NT2/D1 (cell line): ENCODE data around the gene LRRTM4.
"Not testable (repeated sequence)": the region's sequence is repeated elsewhere in the genome, so short reads cannot be mapped to it uniquely, and the experiment has no call there.

Source experiments
- DNase-seq: peaks from one replicate; pipeline ENCODE4 v3.0.0-alpha.2; 2011; ENCODE audit warnings: low read depth, low spot score
- H3K27me3 ChIP-seq: 2 replicates; pipeline ENCODE4 v1.6.0; 2011; ENCODE audit warnings: mild to moderate bottlenecking; ENCODE audit not compliant: insufficient read length, insufficient read depth
- H3K36me3 ChIP-seq: 2 replicates; pipeline ENCODE4 v1.6.1; 2011; ENCODE audit warnings: mild to moderate bottlenecking, low read length, mixed read lengths; ENCODE audit not compliant: insufficient read depth, insufficient read length
- H3K4me1 ChIP-seq: 2 replicates; pipeline ENCODE4 v1.5.1; 2011; ENCODE audit not compliant: insufficient read depth, insufficient read length
- H3K4me3 ChIP-seq: 2 replicates; pipeline ENCODE4 v1.5.1; 2011; ENCODE audit warnings: low read depth; ENCODE audit not compliant: insufficient read length
- H3K9ac ChIP-seq: 2 replicates; pipeline ENCODE4 v1.6.0; 2011; ENCODE audit warnings: low read depth; ENCODE audit not compliant: insufficient read length
- H3K9me3 ChIP-seq: 2 replicates; pipeline ENCODE4 v1.5.1; 2011; ENCODE audit warnings: mild to moderate bottlenecking, low read length; ENCODE audit not compliant: insufficient read depth
- SUZ12 ChIP-seq: IDR thresholded peaks from 2 replicates; pipeline ENCODE4 v1.6.1; 2011; ENCODE audit not compliant: insufficient read length, insufficient read depth; ENCODE audit errors: extremely low read depth
- YY1 ChIP-seq: IDR thresholded peaks from 2 replicates; pipeline ENCODE4 v1.6.1; 2011; ENCODE audit not compliant: insufficient read length, insufficient read depth
- ZNF274 ChIP-seq: IDR thresholded peaks from 2 replicates; pipeline ENCODE4 v1.6.1; 2011; ENCODE audit warnings: mild to moderate bottlenecking, low read depth, low read length

Gene LRRTM4

GRCh38 chr2:77193858-77194448 is 328.2 kb downstream of the LRRTM4 start:
- H3K4me3 ChIP-seq = no peak overlapping the region
- no peak overlapping the region for H3K9ac ChIP-seq
- no peaks in the 10 kb centered on the region for H3K4me1 ChIP-seq
- no peak for DNase-seq
- no peaks in the 10 kb centered on the region for H3K9me3 ChIP-seq
- no peaks in the 10 kb centered on the region for H3K27me3 ChIP-seq
- TF ChIP-seq YY1 = no peak
- no peak for TF ChIP-seq ZNF274
- no peak for TF ChIP-seq SUZ12
- H3K36me3 ChIP-seq = no peaks in the 10 kb centered on the region

GRCh38 chr2:77192811-77193289 is 329.3 kb downstream of the LRRTM4 start:
- no peaks in the 10 kb centered on the region for H3K9me3 ChIP-seq
- H3K36me3 ChIP-seq = no peaks in the 10 kb centered on the region
- no peak for DNase-seq
- no peak overlapping the region for H3K4me3 ChIP-seq
- no peaks in the 10 kb centered on the region for H3K4me1 ChIP-seq
- TF ChIP-seq YY1 = no peak
- TF ChIP-seq SUZ12 = no peak
- no peak for TF ChIP-seq ZNF274
- H3K9ac ChIP-seq = no peak overlapping the region
- no peaks in the 10 kb centered on the region for H3K27me3 ChIP-seq

GRCh38 chr2:77191665-77192064 is 330.5 kb downstream of the LRRTM4 start:
- H3K4me1 ChIP-seq = no peaks in the 10 kb centered on the region
- no peak for DNase-seq
- no peak for TF ChIP-seq YY1
- TF ChIP-seq SUZ12 = no peak
- TF ChIP-seq ZNF274 = no peak
- no peaks in the 10 kb centered on the region for H3K36me3 ChIP-seq
- H3K27me3 ChIP-seq = no peaks in the 10 kb centered on the region
- no peak overlapping the region for H3K9ac ChIP-seq
- no peak overlapping the region for H3K4me3 ChIP-seq
- H3K9me3 ChIP-seq = no peaks in the 10 kb centered on the region

- Histone ChIP-seq H3K4me1 (no peaks in the 10 kb centered on the region), H3K4me3 (no peak overlapping the region), H3K36me3 (no peaks in the 10 kb centered on the region), H3K9me3 (no peaks in the 10 kb centered on the region), H3K9ac (no peak overlapping the region), H3K27me3 (no peaks in the 10 kb centered on the region)
- no peak for DNase-seq
- no peak for TF ChIP-seq YY1
- TF ChIP-seq SUZ12 = no peak
- no peak for TF ChIP-seq ZNF274
Measured at GRCh38 chr2:77190721-77191346, 331.3 kb downstream of the LRRTM4 start.

- no peak for TF ChIP-seq YY1
- TF ChIP-seq ZNF274 = no peak
- no peak for TF ChIP-seq SUZ12
- no peak for DNase-seq
- no peaks in the 10 kb centered on the region for H3K9me3 ChIP-seq
Measured at GRCh38 chr2:77185052-77185451, 337.1 kb downstream of the LRRTM4 start.

GRCh38 chr2:77179297-77179696 is 342.9 kb downstream of the LRRTM4 start:
- TF ChIP-seq ZNF274 (no peak), SUZ12 (no peak)
- DNase-seq = no peak
- Histone ChIP-seq H3K9me3 (no peaks in the 10 kb centered on the region), H3K9ac (no peak overlapping the region), H3K4me3 (no peak overlapping the region), H3K4me1 (no peaks in the 10 kb centered on the region), H3K27me3 (no peaks in the 10 kb centered on the region), H3K36me3 (no peaks in the 10 kb centered on the region)

More at GRCh38 chr2:77185052-77185451, 337.1 kb downstream of the LRRTM4 start:
- H3K27me3 ChIP-seq = no peaks in the 10 kb centered on the region
- no peaks in the 10 kb centered on the region for H3K4me1 ChIP-seq
- no peaks in the 10 kb centered on the region for H3K36me3 ChIP-seq
- no peak overlapping the region for H3K9ac ChIP-seq
- no peak overlapping the region for H3K4me3 ChIP-seq

GRCh38 chr2:77175266-77175780 is 346.9 kb downstream of the LRRTM4 start:
- H3K27me3 ChIP-seq, DNase-seq, H3K4me3 ChIP-seq, H3K9ac ChIP-seq, H3K36me3 ChIP-seq, H3K4me1 ChIP-seq, H3K9me3 ChIP-seq: not testable (repeated sequence)
